Right ventricle myocardium inferior (tissue), 1 donor: ENCODE measurements around the gene HEATR5A. TPM values are rescaled to one million over a fixed set of nuclear protein-coding genes. Genes with fewer than 3 reads are reported as not detected.
"Not testable (repeated sequence)": the region's sequence is repeated elsewhere in the genome, so short reads cannot be mapped to it uniquely, and the experiment has no call there.

Experiments
- ATAC-seq: fragments of 200-7000 bp; cut with Tn5 transposase; one replicate; pipeline ENCODE4 v1.9.1; 2020; ENCODE audit warnings: mild to moderate bottlenecking, moderate library complexity
- DNase-seq: peaks from one replicate; pipeline ENCODE4 v3.0.0; 2021; ENCODE audit errors: missing footprints
- intact Hi-C: fragments of 100-400 bp; cut with DNase I; formaldehyde crosslinking; loops from one replicate; pipeline ENCODE4 v1.11.0; 2022
- total RNA-seq: library from RNA; stranded (reverse); fragmentation: NEBNext Ultra II Directional; extraction: Animal tissue kit (Norgen Biotek cat#: 25700); gene quantifications from one replicate; pipeline ENCODE4 v1.2.1, GENCODE V29; 2021
- donor health status: DM: no; HTN: yes; CAD: no; lungs with severe emphysema.

The HEATR5A gene
- total RNA-seq, 1 donor from 2014 or later: 48.1 TPM

DNA sequence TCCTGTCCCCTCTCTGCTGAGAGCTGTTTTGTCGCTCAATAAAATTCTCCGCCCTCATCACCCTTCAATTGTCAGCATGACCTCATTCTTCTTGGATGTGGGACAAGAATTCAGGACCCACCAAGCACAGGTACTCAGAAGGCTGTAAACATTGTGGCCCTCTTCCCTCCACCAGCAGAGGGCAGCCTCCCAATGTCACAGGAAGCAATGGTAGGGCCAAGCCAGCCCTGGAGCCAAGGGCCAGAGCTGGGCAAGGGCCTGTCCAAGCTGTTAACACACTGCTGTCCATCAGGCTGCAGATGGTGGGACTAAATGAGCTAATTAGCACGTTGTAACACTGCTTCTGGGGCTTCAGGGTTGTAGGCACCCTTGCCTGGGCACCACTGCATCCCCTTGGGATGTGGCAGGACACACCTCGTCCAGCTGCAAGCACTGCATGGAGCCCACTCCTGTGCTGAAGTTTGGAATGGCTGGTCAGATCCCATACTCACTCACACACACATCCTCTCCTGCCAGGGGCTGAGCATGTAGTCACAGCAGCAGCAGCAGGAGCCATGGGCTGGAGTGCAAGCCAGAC lies 150.1 kb downstream of the HEATR5A start:
- DNase-seq (no peak), ATAC-seq (no peak)
- intact Hi-C loops: no loop called here

DNA sequence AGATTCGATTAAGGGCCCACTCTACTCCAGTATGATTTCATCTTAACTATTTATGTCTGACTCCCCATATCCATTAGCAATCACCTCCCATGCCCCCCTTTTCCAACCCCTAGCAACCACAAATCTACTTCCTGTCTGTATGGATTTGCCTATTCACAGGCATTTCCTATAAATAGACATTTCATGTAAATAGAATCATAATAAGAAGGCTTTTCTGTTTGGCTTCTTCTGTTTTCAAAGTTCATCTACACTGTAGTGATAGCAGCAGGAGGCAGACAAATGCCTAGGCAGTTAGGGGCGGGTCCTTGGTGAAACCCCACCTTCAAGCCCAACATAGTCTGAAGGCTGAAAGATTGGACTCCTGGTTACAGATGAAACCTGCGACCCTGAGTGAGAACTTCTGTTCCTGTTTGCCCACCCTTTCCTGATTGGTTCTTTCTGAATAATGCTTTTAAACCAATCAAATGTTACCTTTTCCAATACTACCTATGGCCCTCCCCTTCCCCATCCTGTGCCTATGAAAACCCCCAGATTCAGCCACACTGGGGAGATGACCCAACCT lies 150.6 kb downstream of the HEATR5A start:
- intact Hi-C loops: no loop called here
- no peak for ATAC-seq

DNA sequence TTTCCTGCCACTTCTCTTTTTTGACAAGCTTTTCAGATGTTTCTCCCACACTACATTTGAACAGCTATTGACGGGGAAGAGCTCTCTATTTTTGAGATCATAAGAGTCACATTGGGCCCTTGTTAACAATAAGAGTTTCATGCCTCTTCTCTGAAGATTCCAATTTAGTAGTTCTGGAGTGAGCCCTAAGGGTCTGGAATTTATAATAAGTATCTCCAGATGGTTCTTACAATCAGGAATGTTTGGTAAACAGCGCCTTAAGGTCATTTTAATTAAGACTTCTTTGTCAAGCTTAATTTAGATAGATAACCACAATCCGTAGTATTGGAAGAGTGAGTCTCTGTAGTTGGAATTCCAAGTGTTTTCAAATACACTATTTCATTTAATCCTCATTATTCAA lies 152.1 kb downstream of the HEATR5A start:
- DNase-seq (no peak), ATAC-seq (no peak)
- intact Hi-C loops: no loop called here

More for the DNA sequence above, 150.6 kb downstream of the HEATR5A start:
- no peak for DNase-seq

DNA sequence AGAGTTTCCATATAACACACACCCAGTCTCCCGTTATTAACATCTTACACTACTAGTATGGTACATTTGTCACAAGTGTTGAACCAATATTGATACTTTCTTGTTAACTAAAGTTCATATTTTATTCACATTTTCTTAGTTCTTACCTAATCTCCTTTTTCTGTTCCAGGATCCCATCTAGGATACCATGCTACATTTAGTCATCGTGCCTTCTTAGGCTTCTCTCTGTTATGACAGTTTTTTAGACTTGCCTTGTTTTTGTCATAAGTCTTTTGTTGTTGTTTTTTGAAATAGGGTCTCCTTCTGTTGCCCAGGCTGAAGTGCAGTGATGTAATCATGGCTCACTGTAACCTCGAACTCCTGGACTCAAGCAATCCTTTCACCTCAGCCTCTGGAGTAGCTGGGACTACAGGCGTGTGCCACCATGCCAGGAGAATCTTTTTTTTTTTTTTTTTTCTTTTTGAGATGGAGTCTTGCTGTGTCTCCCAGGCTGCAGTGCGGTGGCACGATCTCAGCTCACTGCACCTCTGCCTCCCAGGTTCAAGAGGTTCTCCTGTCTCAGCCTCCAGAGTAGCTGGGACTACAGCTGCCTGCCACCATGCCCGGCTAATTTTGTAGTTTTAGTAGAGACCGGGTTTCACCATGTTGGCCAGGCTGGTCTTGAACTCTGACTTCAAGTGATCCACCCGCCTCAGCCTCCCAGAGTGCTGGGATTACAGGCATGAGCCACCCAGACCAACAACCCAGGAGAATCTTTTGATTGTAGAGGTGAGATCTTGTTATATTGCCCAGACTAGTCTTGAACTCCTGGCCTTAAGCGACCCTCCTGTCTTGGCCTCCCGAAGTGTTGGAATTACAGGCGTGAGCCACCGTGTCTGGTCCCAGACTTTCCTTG lies 153.7 kb downstream of the HEATR5A start:
- ATAC-seq (no peak), DNase-seq (no peak)
- intact Hi-C loops: no loop called here

DNA sequence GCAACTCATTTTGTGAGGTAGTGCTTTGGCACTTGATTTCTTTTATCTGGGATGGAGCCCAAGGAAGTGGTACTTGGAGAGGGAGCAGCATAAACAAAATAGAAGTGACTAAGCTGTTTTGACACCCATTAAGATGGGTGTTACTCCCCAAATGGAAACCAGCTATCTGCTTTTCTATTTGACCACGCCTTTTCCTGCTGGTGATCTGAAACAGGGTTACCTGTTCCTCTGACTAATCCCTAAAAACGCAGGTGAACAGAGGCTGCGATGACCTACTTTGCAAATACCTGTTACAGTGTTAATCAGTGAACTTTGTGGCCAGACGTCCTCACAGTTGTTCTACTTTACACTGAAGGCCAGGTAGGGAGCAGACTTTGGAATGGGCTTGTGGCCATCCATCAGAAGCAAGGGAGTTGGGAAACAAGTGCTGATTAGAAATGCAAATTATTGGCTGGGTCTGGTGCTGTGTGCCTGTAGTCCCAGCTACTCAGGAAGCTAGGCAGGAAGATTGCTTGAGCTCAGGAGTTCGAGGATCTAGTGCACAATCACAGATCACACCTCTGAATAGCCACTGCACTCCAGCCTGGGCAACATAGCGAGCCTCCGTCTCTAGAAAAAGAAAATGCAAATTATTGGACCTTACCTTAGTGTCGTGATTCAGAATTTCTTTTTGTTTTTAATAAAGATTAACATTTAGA lies 154.5 kb downstream of the HEATR5A start:
- no peak for DNase-seq
- no peak for ATAC-seq
- intact Hi-C loops: no loop called here

DNA sequence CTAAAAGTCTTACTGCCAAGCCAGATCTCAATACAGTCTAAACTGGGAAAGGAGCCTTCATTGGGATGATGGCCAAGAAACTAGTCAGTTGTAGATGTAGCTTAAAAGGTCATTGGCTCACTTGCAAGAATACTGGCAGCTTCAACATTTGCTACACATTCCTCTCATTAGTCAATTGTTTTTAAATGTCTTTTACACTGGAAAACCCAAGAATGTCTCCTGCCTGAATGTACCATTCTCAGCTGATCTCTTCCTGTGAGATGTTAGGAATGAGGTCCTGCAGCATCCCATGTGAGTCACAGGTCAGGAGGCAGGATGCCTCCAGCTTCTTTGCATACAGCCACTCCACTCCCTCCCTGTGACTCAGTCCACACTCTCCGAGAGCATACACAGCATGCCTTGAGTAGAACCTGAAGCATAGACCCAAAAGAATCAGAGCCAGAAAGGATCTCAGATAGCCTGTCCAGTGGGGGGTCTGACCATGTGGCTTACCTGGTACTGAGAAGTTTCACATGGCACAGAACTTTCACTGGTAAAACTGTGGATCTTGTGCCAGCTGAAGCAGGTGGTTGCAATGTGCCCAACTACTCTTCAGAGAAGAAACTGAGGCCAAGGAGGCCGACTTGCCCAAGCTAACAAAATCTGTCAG lies 156.7 kb downstream of the HEATR5A start:
- ATAC-seq: peak; percentile 88
- DNase-seq: no peak
- intact Hi-C loops: loop anchor here (1.0 kb wide), 1 partner anchor 56 kb away; the partner anchor contains the start of gene HECTD1

DNA sequence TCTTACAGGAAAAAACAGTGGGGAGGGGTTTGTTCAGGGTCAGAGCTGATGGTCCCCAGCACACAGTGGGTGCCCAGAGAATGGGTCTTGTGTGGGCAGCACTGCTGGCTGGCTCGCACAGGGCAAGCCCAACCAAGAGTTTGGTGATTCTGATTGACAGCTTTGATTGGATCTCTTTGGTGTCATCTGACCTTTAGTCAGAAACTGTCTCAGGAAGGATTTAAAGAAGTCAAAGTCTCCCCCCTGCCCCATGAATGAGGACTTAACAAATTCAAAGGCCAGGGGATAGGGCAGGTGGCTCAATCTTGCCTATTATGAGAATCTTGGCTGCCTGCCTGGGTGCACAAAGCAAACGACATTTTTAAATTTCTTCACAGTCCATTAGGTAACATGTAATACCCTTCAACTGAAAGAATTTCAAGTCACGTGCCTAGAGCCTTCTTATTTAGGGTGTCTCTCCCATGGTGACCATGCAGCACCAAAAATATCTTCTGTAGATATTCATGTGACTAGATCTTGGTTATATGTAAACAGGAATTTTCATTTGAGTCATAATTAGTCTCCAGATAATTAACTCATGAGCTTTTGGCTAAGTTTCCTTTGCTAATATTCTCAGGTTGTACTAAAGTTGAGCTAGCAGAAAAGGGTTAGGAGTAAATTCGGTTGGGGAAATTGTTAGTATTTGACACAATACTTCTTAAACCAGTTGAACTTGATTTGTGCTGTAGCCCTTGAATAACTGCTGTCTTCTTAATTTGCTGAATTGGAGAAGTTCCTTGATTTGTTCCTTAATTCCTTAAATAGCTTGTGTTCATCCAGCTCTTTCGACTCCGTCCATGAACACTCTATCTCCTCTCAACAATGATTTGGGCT lies 158.3 kb downstream of the HEATR5A start:
- no peak for DNase-seq
- intact Hi-C loops: no loop called here
- peak; percentile 53 for ATAC-seq

DNA sequence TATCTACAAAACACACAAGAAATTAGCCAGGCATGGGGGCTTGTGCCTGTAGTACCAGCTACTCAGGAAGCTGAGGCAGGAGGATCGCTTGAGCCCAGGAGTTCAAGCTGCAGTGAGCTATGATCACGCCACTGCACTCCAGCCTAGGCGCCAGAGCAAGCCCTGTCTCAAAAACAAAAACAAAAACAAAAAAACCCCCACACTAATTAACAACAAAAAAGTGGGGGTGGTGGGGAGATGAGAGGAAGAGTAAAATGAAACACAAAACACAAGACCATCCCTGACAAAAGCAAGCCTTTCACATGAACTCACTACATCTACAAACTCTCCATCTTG lies 158.9 kb downstream of the HEATR5A start:
- intact Hi-C loops: no loop called here
- DNase-seq (no peak), ATAC-seq (no peak)

DNA sequence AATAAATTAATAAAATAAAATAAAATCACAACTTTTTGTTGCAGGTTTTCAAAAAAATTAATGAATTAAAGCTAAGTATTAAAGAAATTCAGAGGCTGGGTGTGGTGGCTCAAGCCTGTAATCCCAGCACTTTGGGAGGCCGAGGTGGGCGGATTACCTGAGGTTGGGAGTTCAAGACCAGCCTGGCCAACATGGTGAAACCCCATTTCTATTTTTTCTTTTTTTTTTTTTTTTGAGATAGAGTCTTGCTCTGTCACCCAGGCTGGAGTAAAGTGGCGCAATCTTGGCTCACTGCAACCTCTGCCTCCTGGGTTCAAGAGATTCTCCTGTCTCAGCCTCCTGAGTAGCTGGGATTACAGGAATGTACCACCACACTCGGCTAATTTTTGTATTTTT lies 161.3 kb downstream of the HEATR5A start:
- intact Hi-C loops, DNase-seq, ATAC-seq: not testable (repeated sequence)

DNA sequence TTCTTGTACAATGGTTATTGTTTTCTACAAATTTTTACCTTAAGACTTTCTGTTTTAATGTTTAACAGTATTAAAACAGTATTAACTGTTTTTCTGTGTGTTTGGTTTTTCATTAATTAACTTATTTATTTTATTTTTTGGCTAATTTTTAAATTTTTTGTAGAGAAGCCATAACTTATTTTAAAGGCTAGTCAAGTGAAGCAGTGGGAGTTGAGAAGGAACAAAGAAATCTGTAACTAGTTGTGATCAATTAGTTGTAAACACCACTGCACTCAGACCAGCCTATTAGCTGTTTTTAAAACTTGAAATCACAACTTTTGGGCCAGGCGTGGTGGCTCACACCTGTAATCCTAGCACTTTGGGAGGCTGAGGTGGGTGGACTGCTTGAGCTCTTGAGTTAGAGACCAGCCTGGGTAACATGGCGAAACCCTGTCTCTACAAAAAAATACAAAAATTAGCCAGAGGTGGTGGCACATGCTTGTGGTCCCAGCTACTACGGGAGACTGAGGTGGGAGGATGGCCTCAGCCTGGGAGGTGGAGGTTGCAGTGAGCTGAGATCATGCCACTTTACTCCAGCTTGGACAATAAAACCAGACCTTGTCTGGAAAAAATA lies 161.8 kb downstream of the HEATR5A start:
- intact Hi-C loops: no loop called here
- DNase-seq (no peak), ATAC-seq (no peak)

DNA sequence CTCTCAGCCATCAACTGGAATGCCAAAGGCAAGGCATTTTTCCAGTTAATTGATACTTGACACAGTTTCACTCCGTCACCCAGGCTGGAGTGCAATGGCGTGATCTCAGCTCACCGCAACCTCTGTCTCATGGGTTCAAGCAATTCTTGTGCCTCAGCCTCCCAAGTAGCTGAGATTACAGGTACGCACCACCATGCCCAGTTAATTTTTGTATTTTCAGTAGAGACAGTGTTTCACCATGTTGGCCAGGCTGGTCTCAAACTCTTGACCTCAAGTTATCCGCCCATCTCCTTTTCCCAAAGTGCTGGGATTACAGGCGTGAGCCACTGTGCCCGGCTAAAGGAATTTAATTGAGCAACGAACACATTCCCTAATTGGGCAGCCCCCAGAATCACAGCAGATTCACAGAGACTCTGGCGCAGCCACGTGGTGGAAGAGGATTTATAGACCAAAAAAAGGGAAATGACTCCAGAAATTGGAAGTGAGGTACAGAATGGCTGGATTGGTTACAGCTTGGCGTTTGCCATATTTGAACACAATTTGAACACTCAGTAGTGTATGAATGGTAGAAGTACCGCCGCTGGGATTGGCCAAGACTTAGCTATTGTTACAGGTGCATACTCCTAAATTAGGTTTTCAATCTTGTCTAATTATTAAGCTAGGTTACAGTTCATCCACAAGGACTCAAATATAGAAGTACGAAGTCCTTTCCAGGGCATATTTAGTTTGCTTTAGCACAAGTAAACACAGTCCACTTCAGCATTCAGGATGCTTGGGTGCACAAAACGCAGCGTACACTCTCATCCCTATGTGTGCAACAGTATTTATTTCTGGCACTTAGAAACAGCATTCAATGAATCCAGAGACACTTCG lies 162.6 kb downstream of the HEATR5A start:
- intact Hi-C loops, DNase-seq, ATAC-seq: not testable (repeated sequence)

DNA sequence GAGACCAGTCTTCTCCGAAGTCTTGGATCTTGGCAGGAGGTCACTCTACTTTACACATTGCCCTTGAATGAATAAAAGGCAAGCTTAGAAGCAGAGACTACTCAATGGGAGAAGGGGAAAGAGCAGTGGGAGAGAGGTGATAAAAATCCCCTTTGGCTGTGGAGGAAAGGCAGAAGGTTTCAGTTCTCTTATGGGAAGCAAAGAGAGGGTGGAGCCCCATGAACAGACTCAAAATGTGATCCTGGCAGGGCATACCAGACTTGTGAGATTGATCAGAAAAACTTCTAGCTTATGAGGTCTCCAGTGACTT lies 163.2 kb downstream of the HEATR5A start:
- DNase-seq (no peak), ATAC-seq (no peak)
- intact Hi-C loops: no loop called here

DNA sequence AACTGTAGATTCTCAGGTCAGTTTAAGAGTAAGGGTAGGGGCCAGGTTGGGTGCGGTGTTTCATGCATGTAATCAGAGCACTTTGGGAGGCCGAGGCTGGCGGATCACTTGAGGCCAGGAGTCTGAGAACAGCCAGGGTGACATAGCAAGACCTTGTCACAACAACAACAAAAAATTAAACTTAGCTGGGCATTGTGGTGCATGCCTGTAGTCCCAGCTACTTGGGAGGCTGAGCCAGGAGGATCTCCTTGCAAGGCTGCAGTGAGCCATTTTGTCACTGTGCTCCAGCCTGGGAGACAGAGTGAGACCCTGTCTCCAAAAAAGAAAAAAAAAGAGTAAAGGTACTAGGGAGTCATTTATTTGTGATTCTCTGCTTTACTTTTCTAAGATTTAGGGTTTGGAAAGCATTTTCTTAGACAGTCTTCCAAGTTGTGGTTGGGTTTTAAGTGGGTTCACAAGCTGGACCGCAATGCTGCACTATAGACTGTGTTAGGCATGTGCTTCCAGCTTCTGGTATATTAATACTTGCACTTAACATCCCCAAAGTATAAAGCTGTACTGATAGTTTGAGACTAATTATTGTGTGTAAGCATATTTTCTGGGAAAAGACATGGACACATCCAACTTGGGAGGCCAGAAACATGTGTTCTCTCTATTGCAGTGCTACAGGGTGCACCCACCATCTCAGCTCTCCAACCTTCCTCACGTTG lies 163.7 kb downstream of the HEATR5A start:
- DNase-seq (no peak), ATAC-seq (no peak)
- intact Hi-C loops: no loop called here

DNA sequence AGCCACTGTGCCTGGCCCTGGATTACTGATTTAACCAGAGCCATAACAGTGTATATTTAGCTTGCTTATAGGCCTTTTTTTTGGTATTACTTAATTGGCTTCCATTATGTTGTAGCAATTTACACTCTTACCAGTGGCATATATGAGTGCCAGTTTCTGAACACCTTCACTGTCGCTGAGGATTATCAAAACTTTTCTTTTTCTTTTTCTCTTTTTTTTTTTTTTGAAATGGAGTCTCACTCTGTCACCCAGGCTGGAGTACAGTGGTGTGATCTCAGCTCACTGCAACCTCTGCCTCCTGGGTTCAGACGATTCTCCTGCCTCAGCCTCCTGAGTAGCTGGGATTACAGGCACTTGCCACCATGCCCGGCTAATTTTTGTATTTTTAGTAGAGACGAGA lies 164.4 kb downstream of the HEATR5A start:
- DNase-seq, intact Hi-C loops, ATAC-seq: not testable (repeated sequence)

DNA sequence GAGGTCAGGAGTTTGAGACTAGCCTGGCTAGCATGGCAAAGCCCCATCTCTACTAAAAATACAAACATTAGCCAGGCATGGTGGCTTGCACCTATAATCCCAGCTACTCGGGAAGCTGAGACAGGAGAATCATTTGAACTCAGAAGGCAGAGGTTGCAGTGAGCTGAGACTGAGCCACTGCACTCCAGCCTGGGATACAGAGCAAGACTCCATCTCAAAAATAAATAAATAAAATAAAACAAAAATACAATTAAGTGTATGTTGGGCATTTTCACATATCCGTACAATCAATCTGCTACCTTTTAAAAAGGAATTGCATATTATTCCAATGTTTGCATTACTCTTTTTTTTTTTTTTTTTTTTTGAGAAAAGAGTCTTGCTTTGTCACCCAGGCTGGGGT lies 165.1 kb downstream of the HEATR5A start:
- intact Hi-C loops: no loop called here
- DNase-seq (no peak), ATAC-seq (no peak)

DNA sequence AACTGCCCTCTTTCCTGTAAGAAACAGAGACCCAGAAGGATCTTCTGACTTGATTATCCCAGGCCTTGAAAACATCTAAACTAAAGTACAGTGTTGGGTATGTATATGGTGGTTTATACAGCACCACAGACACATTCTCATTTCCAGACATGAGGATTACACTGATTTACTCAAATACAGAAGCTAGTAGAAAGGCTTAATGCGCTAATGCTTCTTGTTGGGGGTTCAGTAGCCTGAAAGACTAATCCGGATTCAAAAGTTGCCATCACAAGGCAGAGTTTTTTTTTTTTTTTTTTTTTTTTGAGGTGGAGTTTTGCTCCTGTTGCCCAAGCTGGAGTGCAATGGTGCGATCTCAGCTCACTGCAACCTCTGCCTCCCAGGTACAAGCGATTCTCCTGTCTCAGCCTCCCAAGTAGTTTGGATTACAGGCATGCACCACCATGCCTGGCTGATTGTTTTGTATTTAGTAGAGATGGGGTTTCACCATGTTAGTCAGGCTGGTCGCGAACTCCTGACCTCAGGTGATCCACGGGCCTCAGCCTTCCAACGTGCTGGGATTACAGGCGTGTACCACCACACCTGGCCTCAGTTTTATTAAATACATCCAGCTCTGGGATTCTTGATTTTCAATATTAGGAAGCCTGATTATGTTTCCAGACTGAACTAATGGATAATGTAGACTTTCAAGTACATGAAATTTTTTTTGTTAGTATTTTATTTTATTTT lies 166.4 kb downstream of the HEATR5A start:
- ATAC-seq (no peak), DNase-seq (no peak)
- intact Hi-C loops: no loop called here
